GM13977 (cell line): ENCODE measurements around the gene LUZP2.

Experiments
- DNase-seq: peaks from one replicate; pipeline ENCODE4 v3.0.0; 2012; ENCODE audit warnings: low spot score
- CTCF ChIP-seq: IDR thresholded peaks from 2 replicates; pipeline ENCODE4 v1.5.1; 2012; ENCODE audit warnings: mild to moderate bottlenecking, control low read depth; ENCODE audit not compliant: insufficient read depth; ENCODE audit errors: extremely low read depth, missing control alignments
- in situ Hi-C: fragments of 300-500 bp; cut with MboI; formaldehyde crosslinking; loops from one replicate; pipeline ENCODE4 v1.12.0; 2022; ENCODE audit warnings: low sequenced_read_pairs, low pct_unique_long_range_greater_than_20kb, mixed read lengths, inconsistent platforms; ENCODE audit not compliant: unreplicated experiment

Gene LUZP2

GRCh38 chr11:24808173-24808572 is 311.3 kb downstream of the LUZP2 start:
- DNase-seq, result no peak

GRCh38 chr11:24819006-24819405 is 322.2 kb downstream of the LUZP2 start:
- no peak for TF ChIP-seq CTCF
- no peak for DNase-seq
- in situ Hi-C loops, result no loop called here

More at GRCh38 chr11:24808173-24808572, 311.3 kb downstream of the LUZP2 start:
- in situ Hi-C loops, result no loop called here
- TF ChIP-seq CTCF, result no peak

- no peak for DNase-seq
Measured at GRCh38 chr11:24819863-24820434, 323.1 kb downstream of the LUZP2 start.

GRCh38 chr11:24820541-24820940 is 323.7 kb downstream of the LUZP2 start:
- no peak for DNase-seq
- in situ Hi-C loops, result no loop called here
- no peak for TF ChIP-seq CTCF

More at GRCh38 chr11:24819863-24820434, 323.1 kb downstream of the LUZP2 start:
- in situ Hi-C loops, result no loop called here
- no peak for TF ChIP-seq CTCF

- in situ Hi-C loops, result no loop called here
- TF ChIP-seq CTCF, result no peak
- DNase-seq, result no peak
Measured at GRCh38 chr11:24828938-24829605, 332.2 kb downstream of the LUZP2 start.

- in situ Hi-C loops, result no loop called here
- TF ChIP-seq CTCF, result no peak
Measured at GRCh38 chr11:24833573-24833972, 336.7 kb downstream of the LUZP2 start.

More at GRCh38 chr11:24833573-24833972, 336.7 kb downstream of the LUZP2 start:
- no peak for DNase-seq
